GM23248 (cell line): ENCODE data around the gene CWC27.

Experiments
- EZH2 ChIP-seq: fragments of 200-600 bp; sonication (generic); IDR thresholded peaks from 2 replicates; pipeline ENCODE4 v1.6.1; 2018; ENCODE audit warnings: antibody characterized with exemption, mild to moderate bottlenecking; ENCODE audit not compliant: insufficient read depth, poor library complexity, severe bottlenecking
- EZH2phosphoT487 ChIP-seq: fragments of 200-600 bp; sonication (generic); IDR thresholded peaks from 2 replicates; pipeline ENCODE4 v1.6.1; 2018; ENCODE audit warnings: antibody characterized with exemption, moderate library complexity, mild to moderate bottlenecking, low read depth; ENCODE audit not compliant: insufficient read depth

DNA sequence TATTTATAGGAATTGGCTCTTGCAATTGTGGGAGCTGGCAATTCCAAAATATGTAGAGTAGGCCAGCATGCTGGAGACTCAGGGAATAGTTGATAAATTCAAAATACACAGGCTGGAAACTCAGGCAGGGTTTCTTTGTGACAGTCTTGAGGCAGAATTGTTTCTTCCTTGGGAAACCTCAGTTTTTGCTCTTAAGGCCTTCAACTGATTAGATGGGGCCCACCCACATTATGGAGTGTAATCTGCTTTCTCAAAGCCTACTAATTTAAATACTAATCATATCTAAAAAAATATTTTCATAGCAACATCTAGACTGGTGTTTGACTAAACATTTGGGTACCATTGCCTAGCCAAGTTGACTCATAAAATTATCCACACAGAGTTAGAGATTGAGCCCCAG is 27.6 kb downstream of the CWC27 start:
- TF ChIP-seq EZH2phosphoT487 (no peak), EZH2 (no peak)
